PFSK-1 (cell line): ENCODE data around the gene MINAR1.

ENCODE experiments used
- FOXP2 ChIP-seq: optimal IDR thresholded peaks from 2 replicates; pipeline ENCODE3; 2011; ENCODE audit warnings: borderline replicate concordance, control low read depth, inconsistent platforms; ENCODE audit not compliant: insufficient read depth; ENCODE audit errors: extremely low read length, extremely low read depth
- POLR2AphosphoS5 ChIP-seq: IDR thresholded peaks from 2 replicates; pipeline ENCODE4 v1.6.1; 2012; ENCODE audit warnings: low read depth, mild to moderate bottlenecking, control low read depth, low read length, moderate library complexity
- SIN3A ChIP-seq: IDR thresholded peaks from 2 replicates; pipeline ENCODE4 v1.6.1; 2012; ENCODE audit warnings: mild to moderate bottlenecking, low read length, moderate library complexity, borderline replicate concordance; ENCODE audit not compliant: insufficient read depth
- TAF1 ChIP-seq: IDR thresholded peaks from 2 replicates; pipeline ENCODE4 v1.6.1; 2012; ENCODE audit warnings: low read length, control low read depth, borderline replicate concordance; ENCODE audit not compliant: insufficient read depth
- TF ChIP-seq, protein P1 (sequence below), 2 experiments: IDR thresholded peaks; 2 replicates each; pipeline versions ENCODE4 v1.6.1 to v1.8.0; 2011 to 2012; ENCODE audit warnings: low read depth in 2 of 2, low read length in 2 of 2, control low read depth in 1 of 2, inconsistent platforms in 1 of 2, mild to moderate bottlenecking in 1 of 2, moderate library complexity in 1 of 2; ENCODE audit not compliant: insufficient read depth in 1 of 2

DNA sequence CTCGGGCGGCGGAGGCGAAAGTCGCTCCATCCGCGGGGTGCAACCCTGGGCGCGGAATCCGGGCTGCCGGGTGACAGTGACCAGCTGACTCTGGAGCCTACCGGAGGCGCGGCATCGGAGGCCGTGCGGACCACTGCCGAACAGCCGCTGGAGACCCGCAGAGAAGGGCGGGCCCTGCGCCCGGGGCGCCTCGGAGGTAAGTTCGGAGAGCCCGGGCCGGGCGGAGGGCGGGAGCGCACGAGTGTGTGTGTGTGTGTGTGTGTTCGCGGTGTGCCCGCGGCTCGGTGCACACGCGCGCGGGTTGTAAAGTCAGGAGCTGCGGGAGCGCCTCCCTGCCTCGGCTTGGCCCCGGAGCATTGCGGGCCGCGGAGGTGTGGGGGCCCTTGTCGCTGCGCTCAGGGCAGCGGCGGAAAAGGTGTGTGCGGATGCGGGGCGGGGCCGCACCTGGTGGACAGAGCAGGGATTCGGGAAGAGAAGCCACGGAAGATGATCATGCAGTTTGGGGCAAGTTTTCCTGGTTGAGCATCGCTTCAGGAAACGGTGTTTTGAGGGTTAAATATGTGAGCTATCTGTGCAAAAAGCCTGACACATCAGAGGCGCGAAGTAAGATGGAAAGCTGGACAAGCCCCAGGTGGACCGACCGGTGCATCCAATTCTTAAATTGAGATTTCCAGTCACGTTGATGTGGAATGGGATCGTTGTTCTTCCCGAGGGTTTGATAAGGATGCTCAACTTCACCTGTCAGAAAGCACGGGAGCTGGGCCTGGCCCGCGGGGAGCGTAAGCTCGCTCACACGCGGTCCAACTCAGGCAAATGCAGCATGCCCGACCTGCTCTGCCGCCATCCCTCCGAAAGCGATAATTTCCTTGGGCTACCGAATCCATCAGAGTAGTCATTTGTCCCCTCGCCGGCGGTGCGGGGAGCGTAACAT is 474 bp downstream of the MINAR1 start:
- TF ChIP-seq, protein P1, sequence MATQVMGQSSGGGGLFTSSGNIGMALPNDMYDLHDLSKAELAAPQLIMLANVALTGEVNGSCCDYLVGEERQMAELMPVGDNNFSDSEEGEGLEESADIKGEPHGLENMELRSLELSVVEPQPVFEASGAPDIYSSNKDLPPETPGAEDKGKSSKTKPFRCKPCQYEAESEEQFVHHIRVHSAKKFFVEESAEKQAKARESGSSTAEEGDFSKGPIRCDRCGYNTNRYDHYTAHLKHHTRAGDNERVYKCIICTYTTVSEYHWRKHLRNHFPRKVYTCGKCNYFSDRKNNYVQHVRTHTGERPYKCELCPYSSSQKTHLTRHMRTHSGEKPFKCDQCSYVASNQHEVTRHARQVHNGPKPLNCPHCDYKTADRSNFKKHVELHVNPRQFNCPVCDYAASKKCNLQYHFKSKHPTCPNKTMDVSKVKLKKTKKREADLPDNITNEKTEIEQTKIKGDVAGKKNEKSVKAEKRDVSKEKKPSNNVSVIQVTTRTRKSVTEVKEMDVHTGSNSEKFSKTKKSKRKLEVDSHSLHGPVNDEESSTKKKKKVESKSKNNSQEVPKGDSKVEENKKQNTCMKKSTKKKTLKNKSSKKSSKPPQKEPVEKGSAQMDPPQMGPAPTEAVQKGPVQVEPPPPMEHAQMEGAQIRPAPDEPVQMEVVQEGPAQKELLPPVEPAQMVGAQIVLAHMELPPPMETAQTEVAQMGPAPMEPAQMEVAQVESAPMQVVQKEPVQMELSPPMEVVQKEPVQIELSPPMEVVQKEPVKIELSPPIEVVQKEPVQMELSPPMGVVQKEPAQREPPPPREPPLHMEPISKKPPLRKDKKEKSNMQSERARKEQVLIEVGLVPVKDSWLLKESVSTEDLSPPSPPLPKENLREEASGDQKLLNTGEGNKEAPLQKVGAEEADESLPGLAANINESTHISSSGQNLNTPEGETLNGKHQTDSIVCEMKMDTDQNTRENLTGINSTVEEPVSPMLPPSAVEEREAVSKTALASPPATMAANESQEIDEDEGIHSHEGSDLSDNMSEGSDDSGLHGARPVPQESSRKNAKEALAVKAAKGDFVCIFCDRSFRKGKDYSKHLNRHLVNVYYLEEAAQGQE (IDR thresholded peaks at IDR 0.05; ENCODE audit: insufficient read depth in 1 of 2, low read depth in 2 of 2, low read length in 2 of 2): no peak
- TF ChIP-seq POLR2AphosphoS5 (no peak), TAF1 (no peak), SIN3A (no peak), FOXP2 (no peak)
